Subcutaneous adipose tissue (tissue), 4 donors: ENCODE data around the gene TTC8. TPM values are rescaled to one million over a fixed set of nuclear protein-coding genes. Genes with fewer than 3 reads are reported as not detected.

Experiments used
- CTCF ChIP-seq: fragments of 450-650 bp; IDR thresholded peaks from one replicate; pipeline ENCODE4 v1.5.1; 2016; ENCODE audit warnings: low read depth, mild to moderate bottlenecking, control low read depth, antibody characterized with exemption, moderate library complexity
- total RNA-seq, 4 donors: library from RNA; depleted of rRNA; stranded (reverse); fragments of >200 nt; gene quantifications; one replicate each; pipeline ENCODE4 v1.1.0, GENCODE V29; 2016

TTC8 gene
- total RNA-seq, 4 donors from 2014 or later = 17.4 to 38.9 (median 22.8) TPM

- no peak for TF ChIP-seq CTCF
Observed at GRCh38 chr14:88838015-88838414, 13.6 kb downstream of the TTC8 start.

DNA sequence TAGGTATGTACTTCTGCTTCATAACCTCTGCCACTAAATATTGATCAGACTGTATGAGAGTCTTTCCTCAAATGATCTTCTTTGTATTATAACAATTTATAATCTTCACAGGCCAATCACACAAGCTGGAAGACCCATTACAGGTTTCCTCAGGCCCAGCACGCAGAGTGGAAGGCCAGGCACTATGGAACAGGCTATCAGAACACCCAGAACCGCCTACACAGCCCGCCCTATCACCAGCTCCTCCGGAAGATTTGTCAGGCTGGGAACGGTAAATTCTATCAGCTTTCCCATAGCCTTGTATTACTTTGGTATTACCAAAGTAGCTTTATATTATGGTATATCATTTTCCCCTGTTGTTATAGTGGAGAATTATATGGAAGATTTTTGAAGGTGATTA is 16.5 kb downstream of the TTC8 start:
- TF ChIP-seq CTCF = no peak

- TF ChIP-seq CTCF = no peak
Observed at GRCh38 chr14:88841741-88842140, 17.3 kb downstream of the TTC8 start.

GRCh38 chr14:88842414-88842813 is 18.0 kb downstream of the TTC8 start:
- TF ChIP-seq CTCF = no peak

- TF ChIP-seq CTCF = no peak
Observed at GRCh38 chr14:88844980-88845491, 20.6 kb downstream of the TTC8 start.

- TF ChIP-seq CTCF = no peak
Observed at GRCh38 chr14:88848571-88848970, 24.1 kb downstream of the TTC8 start.

GRCh38 chr14:88849716-88850115 is 25.3 kb downstream of the TTC8 start:
- no peak for TF ChIP-seq CTCF
